Right renal cortex interstitium (tissue), 3 donors: ENCODE measurements around the gene MAPKAPK2. TPM values are rescaled to one million over a fixed set of nuclear protein-coding genes. Genes with fewer than 3 reads are reported as not detected.
"Not testable (repeated sequence)": the region's sequence is repeated elsewhere in the genome, so short reads cannot be mapped to it uniquely, and the experiment has no call there.

Experiments used
- DNase-seq, 3 donors: peaks; one replicate each; pipeline ENCODE4 v3.0.0-alpha.2; 2013; ENCODE audit warnings: low read depth in 3 of 3, low spot score in 2 of 3
- polyA plus RNA-seq, 3 donors: library from polyadenylated mRNA; unstranded; fragments of 120-200 nt; gene quantifications; one replicate each; pipeline ENCODE4 v1.2.1, GENCODE V29; 2013; ENCODE audit not compliant: insufficient read length in 3 of 3

Gene MAPKAPK2
- polyA plus RNA-seq, 3 donors = 66.5 to 80.4 (median 79.6) TPM

DNA sequence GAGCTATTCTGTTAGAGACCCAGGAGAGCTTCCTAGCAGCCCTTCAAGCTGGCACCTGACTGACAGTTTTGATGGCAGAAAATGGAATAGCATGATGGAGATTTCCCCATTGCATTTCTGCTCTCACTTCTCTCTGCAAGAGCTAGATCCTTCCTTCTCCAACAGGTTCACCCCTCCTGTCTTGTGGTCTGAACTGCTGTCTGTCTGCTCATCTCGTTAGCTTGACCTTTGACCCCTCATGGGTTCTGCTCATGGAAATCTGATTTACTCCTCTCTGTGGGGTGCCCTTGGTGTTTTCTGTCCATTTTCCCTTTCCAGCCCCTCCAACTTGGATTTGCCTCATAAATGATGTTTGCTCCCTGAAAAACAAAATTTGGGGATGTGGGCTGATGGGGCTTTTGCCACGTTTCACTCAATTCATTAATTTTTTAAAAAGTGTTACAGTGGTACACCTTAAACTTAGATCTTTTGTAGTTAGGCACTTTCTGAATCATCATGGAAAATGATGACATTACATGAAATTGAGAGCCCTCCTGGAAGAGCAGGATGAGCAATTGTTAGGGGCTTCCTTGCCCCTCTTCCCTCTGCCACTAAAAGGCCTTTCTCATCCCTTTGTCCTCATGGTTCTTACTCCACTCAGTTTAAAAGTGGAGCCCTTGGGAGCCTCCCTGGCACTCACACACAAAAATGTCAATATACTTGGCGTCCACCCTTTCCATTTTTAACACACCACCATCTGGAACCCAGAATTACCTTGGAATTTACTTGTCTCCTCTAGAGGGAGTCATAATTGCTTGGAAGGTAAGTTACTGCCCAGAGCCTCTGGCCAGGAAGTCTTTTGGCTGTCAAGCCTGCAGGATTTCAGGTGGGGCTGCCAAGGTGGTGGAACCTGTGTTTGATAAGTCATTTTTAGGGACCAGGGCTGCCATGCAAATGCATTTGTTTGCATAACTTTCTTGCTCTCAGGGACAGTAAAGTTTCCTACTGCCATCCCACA lies 54.0 kb downstream of the MAPKAPK2 start:
- no peak for DNase-seq

DNA sequence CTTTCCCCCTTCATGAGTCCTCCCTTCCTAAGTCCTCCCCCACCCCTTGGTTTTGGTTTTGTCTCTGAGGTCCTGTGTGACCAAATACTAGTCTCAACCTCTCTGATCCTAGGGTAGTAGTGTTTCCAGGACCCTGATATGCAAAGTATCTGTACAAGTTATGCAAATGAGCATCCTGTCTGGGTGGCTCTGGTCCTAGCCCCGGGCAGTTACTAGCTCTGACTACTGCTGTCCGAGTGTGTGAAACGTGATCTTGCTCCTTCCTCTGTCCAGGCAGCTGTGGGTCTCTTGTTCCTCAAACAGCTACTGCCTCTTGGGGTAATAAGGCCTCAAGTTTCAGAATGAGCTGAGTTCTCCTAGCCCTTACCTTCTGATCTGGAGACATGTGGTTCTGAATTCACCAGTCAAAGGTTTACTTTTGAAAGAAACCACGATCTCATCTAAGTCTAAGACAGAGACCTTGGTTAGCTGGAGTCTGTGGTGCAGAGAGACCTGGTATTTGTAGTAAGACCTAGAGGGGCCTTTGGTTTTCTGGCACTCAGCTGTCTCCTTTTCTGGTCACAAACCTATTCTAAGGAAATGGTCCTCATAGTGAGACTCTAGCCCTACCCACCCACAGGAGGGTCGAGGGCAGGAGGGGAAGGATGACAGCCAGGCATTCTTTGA lies 54.8 kb downstream of the MAPKAPK2 start:
- no peak for DNase-seq

DNA sequence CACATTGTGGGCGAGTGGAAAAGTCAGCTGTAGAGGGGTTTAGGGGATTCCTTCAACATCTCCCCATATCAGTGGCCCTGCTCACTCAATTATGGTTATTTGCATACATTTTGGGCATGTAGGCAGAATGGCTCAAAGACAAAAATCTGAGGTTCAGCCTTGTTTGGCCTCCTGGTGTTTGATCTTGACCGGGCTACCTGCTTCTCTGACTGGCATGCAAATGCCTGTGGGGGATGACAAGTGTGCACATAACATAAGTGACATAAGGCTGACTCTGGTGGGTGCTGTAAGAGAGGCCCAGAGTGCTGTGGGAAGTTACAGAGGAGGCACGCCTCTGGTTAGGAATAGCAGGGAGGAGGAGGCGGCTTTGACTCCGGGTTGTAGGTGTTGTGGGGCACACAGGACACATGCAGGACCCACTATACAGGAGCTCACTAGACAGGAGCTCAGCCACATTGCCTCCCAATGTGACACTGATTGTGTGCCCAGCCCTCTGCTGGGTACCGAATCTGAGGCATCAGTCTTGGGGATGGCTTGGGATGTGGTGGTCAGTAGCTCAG lies 56.5 kb downstream of the MAPKAPK2 start:
- DNase-seq = no peak

DNA sequence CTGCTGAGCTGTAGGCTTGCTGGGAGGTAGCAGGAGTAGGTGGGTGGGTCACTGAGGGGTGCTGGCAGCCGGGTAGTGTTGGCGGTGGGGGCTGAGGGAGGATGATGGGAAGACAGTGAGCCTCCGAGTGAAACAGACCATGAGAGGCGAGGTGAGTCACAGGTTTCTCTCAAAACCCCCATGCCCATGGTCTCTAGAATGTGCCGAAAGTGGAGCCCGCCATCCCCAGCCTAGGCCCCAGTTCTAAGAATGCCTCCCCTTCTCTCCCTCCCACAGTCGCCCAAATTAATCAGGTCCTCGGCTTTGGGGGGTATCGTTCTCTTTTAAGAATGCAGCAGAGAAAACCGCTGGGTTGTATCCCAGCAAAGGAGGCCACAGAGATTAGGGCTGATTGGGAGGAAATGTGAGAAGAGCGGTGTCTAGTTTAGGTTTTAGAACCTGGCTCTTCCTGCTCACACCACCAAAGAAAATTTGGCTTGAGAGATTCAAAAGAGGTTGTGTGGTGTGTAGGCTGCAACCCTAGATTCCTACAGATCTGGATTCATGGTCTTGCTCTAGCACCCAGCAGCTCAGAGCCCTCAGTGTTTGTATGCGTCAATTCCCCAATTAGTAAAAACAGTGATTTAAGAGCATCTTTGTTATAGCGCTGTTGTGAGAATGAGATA lies 58.1 kb downstream of the MAPKAPK2 start:
- DNase-seq = no peak

DNA sequence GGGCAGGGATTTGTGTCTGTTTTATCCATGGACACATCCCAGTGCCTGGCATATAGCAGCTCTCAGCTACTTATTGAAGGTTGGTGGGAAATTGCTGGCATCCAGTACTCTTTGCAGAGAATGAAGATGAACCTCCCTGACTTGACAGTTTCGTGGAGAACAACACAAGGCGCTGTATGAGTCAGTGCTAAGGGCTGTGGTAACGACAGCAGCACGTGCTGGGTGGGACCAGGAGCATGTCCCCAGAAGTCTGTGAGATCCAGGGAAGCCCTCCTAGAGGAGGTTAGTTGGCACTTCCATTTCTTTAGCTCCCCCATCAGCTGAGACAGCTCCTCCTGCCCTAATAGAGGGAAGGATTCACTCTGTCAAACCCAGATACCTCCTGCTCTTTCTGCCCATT lies 60.0 kb downstream of the MAPKAPK2 start:
- no peak for DNase-seq

DNA sequence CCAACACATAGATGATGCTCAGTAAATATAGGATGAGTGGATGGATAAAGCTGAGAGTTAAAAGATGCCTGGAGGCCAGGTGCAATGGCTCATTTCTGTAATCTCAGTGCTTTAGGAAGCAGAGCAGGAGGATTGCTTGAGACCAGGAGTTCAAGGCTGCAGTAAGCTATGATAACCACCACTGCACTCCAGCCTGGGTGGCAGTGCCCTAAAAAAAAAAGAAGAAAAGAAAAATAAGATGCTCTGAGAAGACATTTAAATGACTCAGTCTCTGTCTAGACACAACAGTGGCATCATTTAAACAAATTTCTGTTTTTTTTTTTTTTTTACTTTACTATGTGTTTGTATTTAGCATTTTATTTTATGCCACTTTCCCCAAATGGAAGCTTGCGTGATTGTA lies 60.6 kb downstream of the MAPKAPK2 start:
- no peak for DNase-seq

DNA sequence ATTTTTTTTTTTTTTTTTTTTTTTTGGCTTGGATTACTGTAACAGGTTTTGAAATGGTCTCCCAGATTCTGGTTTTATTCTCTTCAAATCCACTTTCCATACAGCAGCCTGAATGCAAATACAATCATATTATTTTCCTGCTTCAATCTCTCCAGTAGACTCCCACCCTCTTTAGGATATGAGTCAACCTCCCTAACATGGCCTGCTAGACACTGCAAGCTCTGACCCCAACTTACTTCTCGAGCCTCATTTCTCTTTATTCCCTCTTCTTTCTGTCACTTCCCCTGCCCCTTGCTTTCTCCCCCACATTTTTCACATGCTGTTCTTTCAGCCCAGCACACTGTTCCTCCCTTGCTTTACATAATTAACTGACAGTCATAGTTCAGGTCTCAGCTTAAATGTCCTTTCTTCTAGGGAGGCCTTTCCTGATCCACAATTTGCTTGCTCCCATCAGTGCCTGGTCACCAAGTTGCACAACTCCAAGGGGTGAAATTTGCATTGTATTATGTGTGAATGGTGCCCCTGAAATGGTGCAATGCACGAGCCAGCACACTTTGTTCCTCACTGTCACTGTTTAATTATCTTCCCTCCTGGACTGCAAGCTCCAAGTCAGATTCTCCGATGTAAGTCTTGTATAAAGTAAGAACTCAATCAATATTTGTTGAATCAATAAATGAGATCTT lies 63.8 kb downstream of the MAPKAPK2 start:
- no peak for DNase-seq

DNA sequence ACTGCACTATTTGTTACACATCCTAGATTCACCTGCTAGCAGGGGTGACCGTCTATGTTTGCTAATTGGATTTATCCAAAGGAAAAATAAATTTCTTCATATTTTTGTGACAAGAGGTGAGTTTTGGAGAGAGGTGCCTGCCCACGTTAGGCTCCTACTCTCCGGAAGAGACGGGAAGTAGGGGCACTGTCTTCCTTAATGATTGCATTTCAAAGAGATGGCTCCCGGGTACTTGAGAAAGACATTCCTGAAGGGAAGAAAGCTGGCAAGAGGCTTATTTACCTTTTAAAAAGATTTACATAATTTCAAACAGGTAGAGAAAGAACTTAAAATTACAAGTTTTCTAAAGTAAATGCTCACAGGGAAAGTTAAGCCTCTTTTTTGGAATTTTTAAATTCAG lies 67.2 kb downstream of the MAPKAPK2 start:
- DNase-seq = no peak

DNA sequence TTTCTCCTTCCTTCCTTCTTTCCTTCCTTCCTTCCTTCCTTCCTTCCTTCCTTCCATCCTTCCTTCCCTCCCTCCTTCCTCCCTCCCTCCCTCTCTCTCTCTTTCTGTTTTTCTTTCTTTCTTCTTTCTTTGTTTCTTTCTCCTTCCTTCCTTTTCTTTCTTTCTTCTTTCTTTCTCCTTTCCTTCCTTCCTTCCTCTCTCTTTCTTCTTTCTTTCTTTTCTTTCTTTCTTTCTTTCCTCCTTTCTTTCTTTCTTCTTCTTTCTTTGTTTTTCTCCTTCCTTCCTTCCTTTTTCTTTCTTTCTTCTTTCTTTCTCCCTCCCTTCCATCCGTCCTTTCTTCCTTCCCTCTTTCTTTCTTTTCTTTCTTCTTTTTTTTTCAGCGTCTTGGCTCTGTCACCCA lies 67.8 kb downstream of the MAPKAPK2 start:
- DNase-seq = no peak

DNA sequence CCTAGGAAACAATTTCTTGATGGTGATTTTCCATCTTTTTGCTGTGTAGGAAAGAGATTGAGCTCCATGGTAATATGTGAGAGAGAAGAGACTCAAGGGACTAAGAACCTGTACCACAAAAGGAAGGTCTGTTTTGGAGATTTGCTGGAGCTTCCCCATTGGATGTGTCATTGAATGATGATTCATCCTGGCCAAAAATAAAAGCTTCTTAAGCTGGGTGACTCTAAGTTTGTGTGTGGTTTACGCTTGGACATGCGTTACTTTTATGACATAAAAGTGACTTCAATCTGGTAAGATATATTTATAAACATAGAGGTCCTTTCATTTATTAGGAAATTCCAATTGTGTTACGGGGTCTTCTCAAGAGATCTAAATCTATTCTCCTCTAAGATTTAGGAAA lies 68.4 kb downstream of the MAPKAPK2 start:
- DNase-seq = no peak

DNA sequence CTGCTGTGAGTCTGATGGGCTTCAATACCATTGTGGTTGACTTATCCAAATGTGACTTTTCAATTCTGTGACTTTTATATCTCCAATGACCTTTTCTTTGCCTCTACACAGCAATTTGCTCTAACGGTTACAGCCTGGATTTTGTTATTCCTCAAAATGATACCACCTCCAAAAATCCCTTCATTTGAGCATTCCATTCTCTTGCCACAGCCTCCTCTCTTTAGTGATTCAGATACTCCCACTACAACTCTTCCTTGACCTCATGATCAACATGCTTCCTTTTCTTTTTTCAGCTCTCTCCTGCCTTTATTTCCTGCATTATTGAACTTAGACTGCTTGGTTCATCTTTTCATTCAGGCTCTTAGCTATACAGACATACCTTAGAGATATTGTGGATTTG lies 69.3 kb downstream of the MAPKAPK2 start:
- no peak for DNase-seq

DNA sequence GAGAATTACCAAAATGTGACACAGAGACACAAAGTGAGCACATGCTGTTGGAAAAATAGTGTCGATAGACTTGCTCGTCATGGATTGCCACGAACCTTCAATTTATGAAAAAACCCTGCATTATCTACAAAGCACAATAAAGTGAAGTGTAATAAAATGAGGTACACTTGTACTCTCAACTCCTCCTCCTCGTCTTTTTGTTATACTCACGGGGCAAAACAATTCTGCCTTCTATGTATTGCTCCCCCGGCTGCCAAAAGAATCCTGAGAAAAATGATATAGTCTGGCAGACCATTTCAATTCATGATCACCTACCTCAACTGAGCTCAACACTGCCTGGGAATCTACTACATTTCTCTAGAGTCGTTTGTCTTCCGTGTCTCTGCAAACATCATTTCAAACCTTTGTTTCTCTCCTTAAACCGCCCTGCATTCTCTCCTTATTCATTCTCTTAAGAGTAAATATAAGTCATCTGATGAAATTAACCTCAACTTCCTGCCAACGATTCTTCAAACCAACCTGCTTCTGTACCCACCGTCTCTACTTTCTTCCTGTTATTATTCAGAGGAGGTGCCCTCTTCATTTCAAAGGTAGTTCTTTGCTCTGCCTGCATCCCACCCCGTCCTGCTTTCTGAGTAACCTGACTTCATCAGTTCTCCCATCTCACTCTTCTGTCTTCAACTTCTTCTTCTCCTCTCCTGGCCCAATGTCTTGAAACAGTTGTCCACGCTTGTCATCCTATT lies 73.0 kb downstream of the MAPKAPK2 start:
- no peak for DNase-seq

DNA sequence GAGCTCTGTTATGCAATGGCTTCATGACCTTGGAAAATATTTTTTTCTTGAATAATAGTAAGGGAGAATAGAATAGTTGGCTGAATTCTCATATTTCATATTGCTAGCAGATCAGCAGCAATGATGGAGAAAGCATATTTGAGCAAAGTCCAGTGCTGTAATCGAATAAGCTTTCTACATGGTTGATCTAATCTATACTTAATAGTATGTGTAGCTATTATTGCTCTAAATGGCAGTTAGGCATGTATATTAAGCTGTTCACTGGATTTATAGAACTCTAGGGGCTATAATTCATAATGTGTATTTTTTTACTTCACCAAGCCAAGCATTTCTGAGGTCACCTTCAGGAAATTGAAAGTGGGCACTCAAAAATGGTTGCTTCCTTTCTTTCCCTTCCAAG lies 75.9 kb downstream of the MAPKAPK2 start:
- no peak for DNase-seq

DNA sequence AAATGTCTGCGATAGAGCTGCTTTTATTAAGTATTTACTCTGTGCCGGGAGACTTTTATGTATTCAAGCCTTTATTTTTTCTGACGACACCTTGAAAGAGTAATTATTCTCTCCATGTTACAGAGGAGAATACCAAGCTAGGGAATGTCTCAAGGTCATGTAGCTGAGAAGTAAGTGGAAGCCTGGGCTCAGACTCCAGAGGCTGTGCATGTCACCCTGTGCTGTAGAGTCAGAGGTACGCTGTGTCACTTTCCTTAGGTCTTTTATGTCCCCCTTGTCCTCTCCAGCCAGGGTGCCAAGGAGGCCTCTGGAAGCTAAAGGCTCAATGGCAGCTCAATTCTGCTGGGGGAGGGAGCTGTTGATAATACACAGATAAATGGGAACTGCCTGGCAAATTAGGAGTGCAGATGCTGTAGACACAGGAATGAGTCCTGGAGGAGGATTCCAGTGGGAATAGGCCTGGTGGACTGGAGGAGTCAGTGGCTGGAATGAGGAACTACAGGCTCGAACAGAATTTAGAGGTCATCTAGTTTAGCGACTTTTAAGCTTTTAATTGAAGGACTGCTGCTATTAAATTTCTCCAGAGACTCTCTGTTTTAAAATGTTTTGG lies 76.6 kb downstream of the MAPKAPK2 start:
- DNase-seq = no peak

DNA sequence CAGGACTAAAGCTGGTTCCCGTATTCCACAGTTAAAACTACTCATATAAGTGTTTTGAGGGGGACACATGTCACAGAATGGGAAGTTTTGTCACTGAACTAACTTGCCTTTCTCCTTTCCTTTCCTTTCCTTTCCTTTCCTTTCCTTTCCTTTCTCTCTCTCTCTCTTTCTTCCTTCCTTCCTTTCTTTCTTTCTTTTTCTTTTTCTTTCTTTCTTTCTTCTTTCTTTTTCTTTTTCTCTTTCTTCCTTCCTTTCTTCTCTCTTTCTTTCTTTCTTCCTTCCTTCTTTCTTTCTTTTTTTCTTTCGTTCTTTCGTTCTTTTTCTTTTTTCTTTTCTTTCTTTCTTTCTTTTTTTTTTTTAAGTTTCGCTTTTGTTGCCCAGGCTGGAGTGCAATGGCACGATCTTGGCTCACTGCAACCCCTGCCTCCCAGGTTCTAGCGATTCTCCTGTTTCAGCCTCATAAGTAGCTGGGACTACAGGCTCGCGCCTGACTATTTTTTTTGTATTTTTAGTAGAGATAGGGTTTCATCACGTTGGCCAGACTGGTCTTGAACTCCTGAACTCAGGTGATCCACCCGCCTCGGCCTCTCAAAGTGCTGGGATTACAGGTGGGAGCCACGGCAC lies 78.1 kb downstream of the MAPKAPK2 start:
- DNase-seq = not testable (repeated sequence)

DNA sequence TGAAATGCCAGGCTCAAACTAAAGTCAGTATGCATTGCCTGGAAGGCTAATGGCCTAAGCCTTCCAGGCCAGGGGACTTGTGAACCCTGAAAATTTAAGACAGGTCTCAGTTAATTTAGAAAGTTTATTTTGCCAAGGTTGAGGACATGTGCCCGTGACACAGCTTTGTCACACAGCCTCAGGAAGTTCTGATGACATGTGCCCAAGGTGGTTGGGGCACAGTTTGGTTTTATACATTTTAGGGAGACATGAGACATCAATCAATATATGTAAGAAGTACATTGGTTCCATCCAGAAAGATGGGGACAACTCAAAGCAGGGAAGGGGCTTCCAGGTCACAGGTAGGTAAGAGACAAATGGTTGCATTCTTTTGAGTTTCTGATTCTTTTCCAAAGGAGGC lies 81.1 kb downstream of the MAPKAPK2 start:
- DNase-seq = not testable (repeated sequence)

DNA sequence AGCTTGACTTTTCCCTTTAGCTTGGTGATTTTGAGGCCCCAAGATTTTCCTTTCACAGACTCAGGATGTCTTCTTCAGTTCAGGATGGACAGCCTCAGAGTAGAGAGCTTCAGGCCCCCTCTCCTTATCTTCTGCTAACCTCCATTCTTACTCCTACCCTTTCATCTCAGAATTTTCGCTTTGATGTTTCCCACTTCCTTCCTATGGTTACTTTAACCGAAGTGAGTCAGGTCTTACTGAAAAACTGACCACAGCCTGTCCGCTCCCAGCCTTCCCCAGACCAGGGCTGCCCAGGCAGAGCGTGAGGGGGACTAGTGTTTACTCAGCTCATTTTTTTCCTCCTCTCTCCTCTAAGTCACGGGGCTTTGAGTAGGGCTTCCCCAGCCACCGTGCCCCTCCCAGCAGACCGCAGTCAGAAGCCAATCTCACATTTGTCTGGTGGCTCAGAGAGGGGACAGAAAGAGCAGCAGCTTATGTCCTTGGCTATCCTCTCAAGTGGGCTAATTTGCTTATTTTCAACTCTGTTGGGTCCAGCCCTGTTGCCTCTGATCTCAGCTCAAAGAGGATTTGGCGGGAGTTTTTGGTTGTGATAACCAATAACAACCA lies 81.6 kb downstream of the MAPKAPK2 start:
- no peak for DNase-seq

DNA sequence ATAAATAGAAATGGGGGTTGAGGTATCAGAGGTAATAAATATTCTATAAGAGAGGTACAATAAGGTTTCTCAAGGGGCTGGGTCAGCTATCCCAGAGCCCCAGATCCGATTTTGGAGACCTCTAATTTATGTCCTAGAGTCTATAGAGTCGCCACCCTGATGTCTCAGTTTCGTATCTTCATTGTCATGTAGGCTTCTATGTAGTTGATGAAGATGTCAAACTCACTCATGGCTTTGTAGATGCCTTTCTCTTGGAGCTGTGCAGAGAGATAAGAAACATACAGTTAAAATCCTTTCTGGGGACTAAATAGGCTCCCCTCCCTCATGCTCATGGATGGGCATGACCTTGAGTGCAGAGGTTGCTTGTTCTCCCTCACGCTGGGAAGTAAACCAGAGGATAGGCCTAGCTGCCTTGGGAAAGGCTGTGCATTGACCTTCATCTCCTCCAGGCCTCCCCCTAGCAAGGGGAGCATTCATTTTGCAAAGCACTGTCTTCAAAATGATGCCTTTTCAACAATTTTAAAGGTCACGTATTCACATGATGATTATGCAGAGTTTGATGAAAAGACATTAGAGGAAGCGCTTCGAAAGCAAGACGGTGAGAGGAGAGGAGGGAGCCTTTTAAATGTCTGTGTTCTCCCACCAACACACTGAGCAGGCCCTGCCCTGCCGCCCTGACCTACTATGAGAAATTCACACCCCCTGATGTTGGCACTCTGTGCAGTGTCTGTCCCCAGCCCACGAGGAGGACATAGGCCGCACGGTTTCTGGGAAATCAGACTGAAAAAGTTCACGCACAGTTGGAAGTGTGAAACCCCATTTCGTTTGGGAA lies 84.0 kb downstream of the MAPKAPK2 start:
- DNase-seq = no peak
